Esophagus muscularis mucosa (tissue), 2 donors: ENCODE measurements around the gene GAGE12F.
"Not testable (repeated sequence)": the region's sequence is repeated elsewhere in the genome, so short reads cannot be mapped to it uniquely, and the experiment has no call there.

Experiments used
- POLR2A ChIP-seq: fragments of 450-650 bp; IDR thresholded peaks from one replicate; pipeline ENCODE4 v1.6.1; 2017; ENCODE audit warnings: antibody characterized with exemption, moderate library complexity, mild to moderate bottlenecking, low read depth
- POLR2AphosphoS5 ChIP-seq, 2 donors: sonication (generic); formaldehyde crosslinking; IDR thresholded peaks; one replicate each; pipeline ENCODE4 v1.6.1; 2017; ENCODE audit warnings: antibody characterized with exemption in 2 of 2

GRCh38 chrX:49579649-49580048 is 19.0 kb downstream of the GAGE12F start, which contains the start of gene GAGE12H:
- not testable (repeated sequence) for TF ChIP-seq POLR2A; POLR2AphosphoS5 (IDR thresholded peaks at IDR 0.05)
